Right atrium auricular region (tissue), 2 donors: ENCODE data around the gene EIF1. TPM values are rescaled to one million over a fixed set of nuclear protein-coding genes. Genes with fewer than 3 reads are reported as not detected.

Experiments
- DNase-seq: peaks from one replicate; pipeline ENCODE4 v3.0.0-alpha.2; 2019; ENCODE audit warnings: low spot score
- H3K27ac ChIP-seq, 2 donors: fragments of 200-600 bp; sonication (generic); 1 replicate in 1 of 2; 2 replicates in 1 of 2; pipeline ENCODE4 v1.5.1; 2016 to 2019
- H3K27me3 ChIP-seq, 2 donors: fragments of 200-600 bp; sonication (generic); one replicate each; pipeline versions ENCODE4 v1.5.1 to v1.6.0; 2017 to 2019
- H3K36me3 ChIP-seq: fragments of 200-600 bp; sonication (generic); one replicate; pipeline ENCODE4 v1.5.1; 2016
- H3K4me1 ChIP-seq, 2 donors: fragments of 200-600 bp; sonication (generic); one replicate each; pipeline versions ENCODE4 v1.5.1 to v1.6.0; 2017 to 2019
- H3K4me3 ChIP-seq, 2 donors: fragments of 200-600 bp; sonication (generic); 1 replicate in 1 of 2; 2 replicates in 1 of 2; pipeline ENCODE4 v1.5.1; 2017 to 2019; ENCODE audit warnings: mild to moderate bottlenecking in 1 of 2, moderate library complexity in 1 of 2
- H3K9me3 ChIP-seq, 2 donors: fragments of 200-600 bp; sonication (generic); one replicate each; pipeline ENCODE4 v1.5.1; 2019
- total RNA-seq, 2 donors: library from RNA; depleted of rRNA; stranded (reverse); fragments of >200 nt; gene quantifications; one replicate each; pipeline ENCODE4 v1.1.0, GENCODE V29; 2016
- TF ChIP-seq, protein P1 (sequence below), 2 donors: fragments of 200-600 bp; sonication (generic); IDR thresholded peaks; one replicate each; pipeline ENCODE4 v1.5.1; 2019; ENCODE audit warnings: antibody characterized with exemption in 2 of 2

Gene EIF1
- total RNA-seq, 2 donors from 2014 or later, result 331 to 390 TPM

DNA sequence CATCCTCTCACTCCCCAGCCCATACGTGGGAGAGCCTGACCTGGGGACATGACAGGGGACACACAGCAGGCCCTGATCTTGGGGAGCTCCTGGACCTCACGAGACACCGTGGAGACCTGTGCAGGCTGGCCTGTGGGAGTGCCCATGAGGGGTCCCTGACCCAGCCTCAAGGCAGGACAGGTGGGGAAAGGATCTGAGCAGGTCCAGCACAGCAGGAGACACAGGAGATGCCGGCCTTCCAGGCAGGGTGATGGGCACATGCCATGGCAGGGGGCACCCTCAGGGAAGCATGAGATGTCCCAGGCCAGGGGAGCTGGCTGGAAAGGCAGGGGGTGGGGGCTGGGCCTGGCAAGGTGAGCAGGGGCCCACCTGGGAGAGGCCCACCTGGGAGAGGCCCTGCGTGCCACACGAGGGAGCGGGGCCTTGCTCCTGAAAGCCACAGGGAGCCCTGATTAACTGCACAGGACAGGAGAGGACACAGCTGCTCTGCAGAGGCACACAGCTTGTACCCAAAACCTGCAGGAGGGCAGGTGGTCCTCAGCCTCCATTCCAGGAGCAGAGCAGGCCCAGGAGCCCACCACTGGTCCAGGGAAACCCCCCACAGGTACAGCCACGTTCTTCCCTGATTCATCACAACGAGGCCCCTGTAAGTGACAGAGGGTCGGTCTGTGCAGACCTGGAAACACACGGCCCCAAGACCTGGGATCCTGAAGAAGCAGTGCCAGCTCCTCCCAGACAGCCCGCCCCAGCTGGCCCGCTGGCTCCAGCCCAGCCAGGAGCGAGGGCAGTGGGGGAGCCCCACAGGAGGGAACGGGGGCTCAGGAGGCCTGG is 37.7 kb upstream of the EIF1 start:
- Histone ChIP-seq H3K27ac (no peak overlapping the region), H3K9me3 (no peaks in the 10 kb centered on the region), H3K36me3 (no peaks in the 10 kb centered on the region), H3K4me1 (peaks cover 0 to 14% of the 10 kb centered on the region in 2 donors), H3K27me3 (no peaks in the 10 kb centered on the region), H3K4me3 (no peak overlapping the region)
- DNase-seq, result no peak
- TF ChIP-seq, protein P1, sequence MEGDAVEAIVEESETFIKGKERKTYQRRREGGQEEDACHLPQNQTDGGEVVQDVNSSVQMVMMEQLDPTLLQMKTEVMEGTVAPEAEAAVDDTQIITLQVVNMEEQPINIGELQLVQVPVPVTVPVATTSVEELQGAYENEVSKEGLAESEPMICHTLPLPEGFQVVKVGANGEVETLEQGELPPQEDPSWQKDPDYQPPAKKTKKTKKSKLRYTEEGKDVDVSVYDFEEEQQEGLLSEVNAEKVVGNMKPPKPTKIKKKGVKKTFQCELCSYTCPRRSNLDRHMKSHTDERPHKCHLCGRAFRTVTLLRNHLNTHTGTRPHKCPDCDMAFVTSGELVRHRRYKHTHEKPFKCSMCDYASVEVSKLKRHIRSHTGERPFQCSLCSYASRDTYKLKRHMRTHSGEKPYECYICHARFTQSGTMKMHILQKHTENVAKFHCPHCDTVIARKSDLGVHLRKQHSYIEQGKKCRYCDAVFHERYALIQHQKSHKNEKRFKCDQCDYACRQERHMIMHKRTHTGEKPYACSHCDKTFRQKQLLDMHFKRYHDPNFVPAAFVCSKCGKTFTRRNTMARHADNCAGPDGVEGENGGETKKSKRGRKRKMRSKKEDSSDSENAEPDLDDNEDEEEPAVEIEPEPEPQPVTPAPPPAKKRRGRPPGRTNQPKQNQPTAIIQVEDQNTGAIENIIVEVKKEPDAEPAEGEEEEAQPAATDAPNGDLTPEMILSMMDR (IDR thresholded peaks at IDR 0.05), result no peak

DNA sequence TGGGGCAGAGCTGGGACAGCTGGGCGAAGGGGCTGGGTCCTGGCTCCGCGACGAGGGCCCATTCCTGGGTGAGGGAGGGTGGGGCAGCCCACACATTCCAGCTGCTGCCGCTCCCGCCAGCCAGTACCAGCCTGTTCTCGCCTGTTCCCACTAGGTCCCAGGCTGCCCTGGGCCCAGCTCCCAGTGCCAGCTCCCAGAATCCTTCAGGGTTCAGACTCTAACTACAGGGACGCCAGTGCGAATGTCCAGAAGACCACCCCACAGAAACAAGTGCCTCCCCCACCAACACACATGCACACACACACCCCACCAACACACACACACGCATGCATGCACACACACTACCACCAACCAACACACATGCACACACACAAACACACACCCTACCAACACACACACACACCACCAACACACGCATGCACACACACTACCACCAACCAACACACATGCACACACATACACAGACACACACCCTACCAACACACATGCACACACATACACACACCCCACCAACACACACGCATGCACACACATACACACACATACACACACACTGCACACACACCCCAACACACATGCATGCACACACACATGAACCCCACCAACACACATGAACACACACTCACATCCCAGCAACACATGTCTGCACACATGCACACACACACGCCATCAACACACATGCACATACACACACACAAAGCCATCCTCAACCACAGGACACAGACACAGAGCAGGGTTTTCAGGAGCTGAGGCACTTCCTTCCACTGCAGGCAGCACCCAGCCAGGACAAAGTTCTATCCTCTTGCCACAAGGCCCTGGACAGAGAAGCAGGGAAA is 36.8 kb upstream of the EIF1 start:
- Histone ChIP-seq H3K27me3 (no peaks in the 10 kb centered on the region), H3K9me3 (no peaks in the 10 kb centered on the region), H3K27ac (no peak overlapping the region), H3K4me1 (peaks cover 0 to 14% of the 10 kb centered on the region in 2 donors), H3K4me3 (no peak overlapping the region), H3K36me3 (no peaks in the 10 kb centered on the region)
- TF ChIP-seq, protein P1 (IDR thresholded peaks at IDR 0.05), result no peak
- no peak for DNase-seq

DNA sequence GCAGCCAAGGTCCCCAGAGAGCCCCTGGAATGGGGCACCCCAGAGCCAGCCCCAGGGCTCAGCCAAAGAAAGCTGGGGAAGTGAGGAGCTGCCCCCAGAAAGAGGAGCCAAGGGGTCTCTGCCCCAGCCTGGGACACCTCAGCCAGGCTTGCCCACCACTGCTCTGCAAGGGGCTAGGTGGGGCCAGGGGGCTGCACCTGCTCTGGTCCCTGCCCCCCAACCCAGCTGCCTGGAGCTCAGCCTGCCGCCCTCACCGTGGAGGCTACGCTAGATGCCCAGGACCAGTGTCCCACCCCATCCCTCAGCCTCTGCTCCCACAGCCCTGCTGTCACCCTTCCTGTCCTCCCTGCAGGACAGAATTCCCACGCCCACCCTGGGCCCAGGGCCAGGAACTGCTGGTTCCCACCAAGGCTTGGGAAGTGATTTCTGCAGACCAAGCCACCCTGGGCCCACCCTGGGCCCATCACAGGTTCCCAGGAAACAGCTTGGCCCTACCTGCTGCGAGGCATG is 36.2 kb upstream of the EIF1 start:
- Histone ChIP-seq H3K27me3 (no peaks in the 10 kb centered on the region), H3K4me1 (peaks cover 0 to 14% of the 10 kb centered on the region in 2 donors), H3K27ac (no peak overlapping the region), H3K9me3 (no peaks in the 10 kb centered on the region), H3K36me3 (no peaks in the 10 kb centered on the region), H3K4me3 (no peak overlapping the region)
- DNase-seq, result no peak
- TF ChIP-seq, protein P1 (IDR thresholded peaks at IDR 0.05), result no peak

DNA sequence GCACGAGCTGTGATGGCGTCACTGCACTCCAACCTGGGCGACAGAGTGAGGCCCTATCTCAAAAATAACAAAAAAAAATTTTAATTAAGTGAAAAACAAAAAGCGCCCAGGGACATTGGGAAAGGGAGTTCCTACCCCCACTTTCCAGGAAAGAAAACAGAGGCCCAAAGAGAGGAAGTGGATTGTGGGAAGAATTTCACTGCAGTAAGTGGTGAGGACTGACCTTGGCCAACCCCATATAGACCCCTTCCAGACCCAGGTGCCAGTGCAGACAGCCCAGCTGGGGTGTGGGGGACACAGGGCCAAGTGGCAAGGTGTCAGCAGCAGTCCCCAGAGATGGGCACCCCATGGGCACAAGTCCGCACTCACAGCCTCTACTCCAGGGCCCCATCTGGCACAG is 35.3 kb upstream of the EIF1 start:
- Histone ChIP-seq H3K27ac (no peak overlapping the region), H3K4me3 (no peak overlapping the region), H3K4me1 (peaks cover 0 to 5% of the 10 kb centered on the region in 2 donors), H3K27me3 (no peaks in the 10 kb centered on the region), H3K36me3 (no peaks in the 10 kb centered on the region), H3K9me3 (no peaks in the 10 kb centered on the region)
- TF ChIP-seq, protein P1 (IDR thresholded peaks at IDR 0.05), result no peak
- DNase-seq, result no peak

DNA sequence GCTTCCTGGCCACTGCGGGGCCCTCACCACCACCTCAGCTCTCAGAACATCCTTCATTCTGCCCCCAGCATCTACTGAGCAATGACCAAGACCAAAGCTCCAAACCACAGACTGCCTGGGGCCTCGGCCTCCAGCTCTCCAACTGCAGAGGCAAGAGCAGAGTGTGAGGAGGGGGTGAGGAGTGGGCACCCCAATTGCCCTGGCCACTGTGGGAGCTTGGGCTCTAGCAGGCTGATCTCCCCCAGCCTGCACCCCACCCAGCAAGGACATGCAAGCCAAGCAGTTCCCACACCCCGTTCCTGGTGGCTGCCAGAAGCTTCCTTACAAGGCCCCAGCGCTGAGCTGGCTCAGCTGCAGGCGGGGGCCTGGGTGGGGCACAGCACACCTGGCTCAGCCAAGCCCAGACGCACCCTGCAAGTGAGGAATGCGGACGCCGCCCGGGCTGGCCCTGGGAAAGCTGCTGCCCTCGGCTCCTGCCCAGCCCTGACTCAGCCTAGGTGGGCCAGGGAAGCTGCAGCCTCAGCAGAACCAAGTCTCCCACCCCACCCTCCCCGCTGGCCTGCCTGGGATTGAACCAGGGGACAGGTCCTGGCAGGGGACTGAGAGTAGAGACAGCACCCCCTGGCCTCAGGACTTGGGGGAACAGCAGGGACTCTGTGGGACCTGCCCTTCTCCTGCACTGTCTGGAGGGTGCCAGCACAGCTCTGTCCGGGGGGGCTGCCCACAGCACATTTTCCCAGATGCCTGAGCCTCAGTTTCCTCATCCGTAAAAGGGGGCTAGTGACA is 34.6 kb upstream of the EIF1 start:
- H3K27me3 ChIP-seq, result no peaks in the 10 kb centered on the region
- H3K4me1 ChIP-seq, result no peaks in the 10 kb centered on the region
- TF ChIP-seq, protein P1 (IDR thresholded peaks at IDR 0.05), result no peak
- no peaks in the 10 kb centered on the region for H3K9me3 ChIP-seq
- H3K36me3 ChIP-seq, result no peaks in the 10 kb centered on the region
- DNase-seq, result no peak
- H3K27ac ChIP-seq, result no peak overlapping the region
- no peak overlapping the region for H3K4me3 ChIP-seq
